ENCODE data around the gene PPM1N.

PPM1N gene

GRCh38 chr19:45489216-45489855 lies 8.9 kb upstream of the PPM1N start:
- H3K4me3 ChIP-seq (ENCODE audit: low read depth, low read length), result no peak overlapping the region
- TF ChIP-seq, protein P1, sequence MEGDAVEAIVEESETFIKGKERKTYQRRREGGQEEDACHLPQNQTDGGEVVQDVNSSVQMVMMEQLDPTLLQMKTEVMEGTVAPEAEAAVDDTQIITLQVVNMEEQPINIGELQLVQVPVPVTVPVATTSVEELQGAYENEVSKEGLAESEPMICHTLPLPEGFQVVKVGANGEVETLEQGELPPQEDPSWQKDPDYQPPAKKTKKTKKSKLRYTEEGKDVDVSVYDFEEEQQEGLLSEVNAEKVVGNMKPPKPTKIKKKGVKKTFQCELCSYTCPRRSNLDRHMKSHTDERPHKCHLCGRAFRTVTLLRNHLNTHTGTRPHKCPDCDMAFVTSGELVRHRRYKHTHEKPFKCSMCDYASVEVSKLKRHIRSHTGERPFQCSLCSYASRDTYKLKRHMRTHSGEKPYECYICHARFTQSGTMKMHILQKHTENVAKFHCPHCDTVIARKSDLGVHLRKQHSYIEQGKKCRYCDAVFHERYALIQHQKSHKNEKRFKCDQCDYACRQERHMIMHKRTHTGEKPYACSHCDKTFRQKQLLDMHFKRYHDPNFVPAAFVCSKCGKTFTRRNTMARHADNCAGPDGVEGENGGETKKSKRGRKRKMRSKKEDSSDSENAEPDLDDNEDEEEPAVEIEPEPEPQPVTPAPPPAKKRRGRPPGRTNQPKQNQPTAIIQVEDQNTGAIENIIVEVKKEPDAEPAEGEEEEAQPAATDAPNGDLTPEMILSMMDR (IDR thresholded peaks at IDR 0.05; ENCODE audit: low read depth, low read length), result no peak
- in situ Hi-C loops (cut with HindIII; ENCODE audit: low sequenced_read_pairs), result no loop called here
- DNase-seq (ENCODE audit: low read depth, low spot score), result no peak

GRCh38 chr19:45492137-45492626 lies 6.1 kb upstream of the PPM1N start:
- no peak for DNase-seq (ENCODE audit: low read depth, low spot score)
- in situ Hi-C loops (cut with HindIII; ENCODE audit: low sequenced_read_pairs), result no loop called here
- H3K4me3 ChIP-seq (ENCODE audit: low read depth, low read length), result no peak overlapping the region
- TF ChIP-seq, protein P1 (IDR thresholded peaks at IDR 0.05; ENCODE audit: low read depth, low read length), result no peak

- TF ChIP-seq, protein P1 (IDR thresholded peaks at IDR 0.05; ENCODE audit: low read depth, low read length), result no peak
- in situ Hi-C loops (cut with HindIII; ENCODE audit: low sequenced_read_pairs), result no loop called here
- peak overlapping the region; percentile 52 for H3K4me3 ChIP-seq (ENCODE audit: low read depth, low read length)
- peak; percentile 63 for DNase-seq (ENCODE audit: low read depth, low spot score)
These were observed 5.4 kb upstream of the PPM1N start for GRCh38 chr19:45492627-45493470.

DNA sequence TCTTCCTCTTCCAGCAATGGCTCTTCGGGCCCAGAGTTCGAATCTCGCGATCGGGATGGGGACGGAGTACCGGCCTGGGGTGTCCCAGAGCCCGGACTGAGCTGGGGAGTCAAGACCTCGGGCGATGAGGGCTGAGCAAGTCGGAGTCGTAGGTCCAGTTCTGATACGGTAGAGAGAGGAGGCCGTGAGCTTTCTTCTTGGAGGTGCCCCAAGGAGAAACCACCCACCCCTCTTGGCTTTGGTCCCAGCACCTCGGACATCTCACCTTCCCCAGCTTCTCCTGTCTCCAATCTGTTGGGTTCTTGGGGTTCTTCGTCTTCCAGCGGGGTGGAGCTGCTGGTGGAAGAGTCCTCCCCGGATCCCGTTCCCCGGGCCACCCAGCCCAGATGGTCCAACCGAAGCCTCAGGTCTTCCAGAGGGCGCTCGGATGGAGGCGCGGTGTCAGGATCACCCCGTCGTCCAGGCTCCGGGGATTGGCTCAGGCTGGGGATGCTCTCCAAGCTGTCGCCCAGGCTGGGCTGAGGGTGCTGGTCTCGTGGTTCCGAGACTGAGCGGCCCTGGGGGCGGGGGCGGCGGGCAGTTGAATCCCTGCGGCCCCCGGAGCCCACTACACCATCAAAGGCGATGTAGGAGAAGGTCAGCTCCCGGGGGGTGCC lies 3.9 kb upstream of the PPM1N start:
- in situ Hi-C loops (cut with HindIII; ENCODE audit: low sequenced_read_pairs), result no loop called here

DNA sequence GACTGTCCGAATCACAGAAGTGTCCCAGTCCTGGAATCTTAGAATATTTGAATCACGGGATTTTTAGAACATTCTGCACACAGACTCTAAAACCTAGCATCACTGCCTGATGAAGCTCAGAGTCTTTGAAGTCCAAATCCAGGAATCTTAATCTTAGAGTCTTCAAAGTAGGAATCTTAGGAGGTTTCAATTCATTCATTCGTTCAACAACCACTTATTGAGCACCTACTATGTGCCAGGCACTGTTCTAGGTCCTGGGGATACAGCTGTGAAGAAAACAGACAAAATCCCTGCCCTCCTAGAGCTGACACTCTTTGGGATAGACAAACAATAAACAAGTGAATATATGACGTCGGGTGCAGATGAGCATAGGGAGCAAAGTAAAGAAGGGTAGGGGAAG lies 3.1 kb upstream of the PPM1N start:
- DNase-seq (ENCODE audit: low read depth, low spot score), result no peak
- in situ Hi-C loops (cut with HindIII; ENCODE audit: low sequenced_read_pairs), result no loop called here
- H3K4me3 ChIP-seq (ENCODE audit: low read depth, low read length), result no peak overlapping the region
- TF ChIP-seq, protein P1 (IDR thresholded peaks at IDR 0.05; ENCODE audit: low read depth, low read length), result no peak

More for the DNA sequence above, 3.9 kb upstream of the PPM1N start:
- no peak for DNase-seq (ENCODE audit: low read depth, low spot score)
- H3K4me3 ChIP-seq (ENCODE audit: low read depth, low read length), result no peak overlapping the region
- TF ChIP-seq, protein P1 (IDR thresholded peaks at IDR 0.05; ENCODE audit: low read depth, low read length), result no peak

DNA sequence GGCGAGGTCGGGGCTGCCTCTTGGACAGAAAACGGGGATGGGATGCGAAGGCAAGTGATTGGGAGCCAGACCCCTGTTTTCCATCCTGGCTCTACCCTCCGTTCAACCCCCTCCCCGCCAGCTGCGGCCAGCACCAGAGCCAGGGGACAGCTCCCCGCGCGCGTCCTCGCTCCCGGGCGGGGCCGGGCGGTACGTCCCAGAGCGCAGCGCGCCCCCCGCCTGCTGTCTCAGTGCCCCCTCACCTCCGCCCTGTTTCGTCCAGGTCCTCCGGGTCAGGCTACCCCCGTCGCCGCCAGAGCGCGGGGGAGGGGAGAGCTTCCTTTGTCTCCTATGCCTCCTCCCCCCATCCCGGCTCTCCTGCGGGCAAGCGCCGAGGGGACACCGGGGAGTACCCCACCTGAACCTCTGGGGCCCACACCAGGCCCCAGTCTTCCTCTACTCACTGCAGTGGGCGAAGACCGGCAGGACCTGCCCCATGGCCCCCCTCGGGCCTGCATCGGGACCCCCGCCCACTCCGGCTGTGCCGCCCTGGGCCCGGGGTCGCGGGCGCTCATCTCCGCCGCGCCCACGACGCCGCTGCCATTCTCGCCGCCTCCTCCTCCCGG lies 1.8 kb upstream of the PPM1N start:
- in situ Hi-C loops (cut with HindIII; ENCODE audit: low sequenced_read_pairs), result no loop called here
- TF ChIP-seq, protein P1 (IDR thresholded peaks at IDR 0.05; ENCODE audit: low read depth, low read length), result no peak
- H3K4me3 ChIP-seq (ENCODE audit: low read depth, low read length), result peak overlapping the region; percentile 65
- DNase-seq (ENCODE audit: low read depth, low spot score), result no peak
